ENCODE measurements around the gene USP25. TPM values are rescaled to one million over a fixed set of nuclear protein-coding genes. Genes with fewer than 3 reads are reported as not detected.

USP25 gene, protein sequence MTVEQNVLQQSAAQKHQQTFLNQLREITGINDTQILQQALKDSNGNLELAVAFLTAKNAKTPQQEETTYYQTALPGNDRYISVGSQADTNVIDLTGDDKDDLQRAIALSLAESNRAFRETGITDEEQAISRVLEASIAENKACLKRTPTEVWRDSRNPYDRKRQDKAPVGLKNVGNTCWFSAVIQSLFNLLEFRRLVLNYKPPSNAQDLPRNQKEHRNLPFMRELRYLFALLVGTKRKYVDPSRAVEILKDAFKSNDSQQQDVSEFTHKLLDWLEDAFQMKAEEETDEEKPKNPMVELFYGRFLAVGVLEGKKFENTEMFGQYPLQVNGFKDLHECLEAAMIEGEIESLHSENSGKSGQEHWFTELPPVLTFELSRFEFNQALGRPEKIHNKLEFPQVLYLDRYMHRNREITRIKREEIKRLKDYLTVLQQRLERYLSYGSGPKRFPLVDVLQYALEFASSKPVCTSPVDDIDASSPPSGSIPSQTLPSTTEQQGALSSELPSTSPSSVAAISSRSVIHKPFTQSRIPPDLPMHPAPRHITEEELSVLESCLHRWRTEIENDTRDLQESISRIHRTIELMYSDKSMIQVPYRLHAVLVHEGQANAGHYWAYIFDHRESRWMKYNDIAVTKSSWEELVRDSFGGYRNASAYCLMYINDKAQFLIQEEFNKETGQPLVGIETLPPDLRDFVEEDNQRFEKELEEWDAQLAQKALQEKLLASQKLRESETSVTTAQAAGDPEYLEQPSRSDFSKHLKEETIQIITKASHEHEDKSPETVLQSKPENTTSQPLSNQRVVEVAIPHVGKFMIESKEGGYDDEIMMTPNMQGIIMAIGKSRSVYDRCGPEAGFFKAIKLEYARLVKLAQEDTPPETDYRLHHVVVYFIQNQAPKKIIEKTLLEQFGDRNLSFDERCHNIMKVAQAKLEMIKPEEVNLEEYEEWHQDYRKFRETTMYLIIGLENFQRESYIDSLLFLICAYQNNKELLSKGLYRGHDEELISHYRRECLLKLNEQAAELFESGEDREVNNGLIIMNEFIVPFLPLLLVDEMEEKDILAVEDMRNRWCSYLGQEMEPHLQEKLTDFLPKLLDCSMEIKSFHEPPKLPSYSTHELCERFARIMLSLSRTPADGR
- total RNA-seq = 16.0 and 25.0 TPM in 2 replicates

DNA sequence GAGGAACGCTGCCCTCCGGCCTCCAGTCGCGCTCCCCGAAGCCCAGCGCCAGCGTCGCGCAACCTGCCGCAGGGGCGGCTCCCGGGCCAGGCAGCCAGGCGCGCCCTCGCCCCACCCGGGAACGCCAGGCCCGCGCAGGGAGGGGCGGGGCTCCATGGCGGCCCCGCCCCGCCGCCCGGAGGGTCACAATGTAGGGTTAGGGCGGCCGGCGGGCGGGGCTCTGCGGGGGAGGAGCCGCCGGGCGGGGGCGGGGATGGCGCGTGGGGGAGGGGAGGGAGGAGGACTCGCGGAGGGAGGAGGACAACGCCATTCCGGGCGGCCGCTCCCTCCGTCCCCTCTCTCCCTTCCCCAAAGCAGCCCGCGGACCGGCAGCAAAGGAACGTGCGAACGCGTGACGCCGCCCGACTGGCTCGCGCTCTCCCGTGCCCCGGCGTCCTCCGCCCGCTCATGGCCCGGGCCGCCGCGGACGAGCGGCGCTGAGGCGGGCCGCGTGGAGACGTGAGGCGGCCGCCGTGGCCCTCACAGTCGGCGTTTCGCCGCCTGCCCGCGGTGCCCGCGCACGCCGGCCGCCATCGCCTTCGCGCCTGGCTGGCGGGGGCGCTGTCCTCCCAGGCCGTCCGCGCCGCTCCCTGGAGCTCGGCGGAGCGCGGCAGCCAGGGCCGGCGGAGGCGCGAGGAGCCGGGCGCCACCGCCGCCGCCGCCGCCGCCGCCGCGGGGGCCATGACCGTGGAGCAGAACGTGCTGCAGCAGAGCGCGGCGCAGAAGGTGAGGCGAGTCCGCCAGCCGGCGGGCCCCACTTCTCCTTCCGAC lies at the start of gene USP25:
TSS of gene USP25 (plus strand) at position 309 of the 810 bp plus-strand sequence. CDS start at position 721, 412 bp downstream.

All from hair follicular keratinocyte (primary cell).